HTR-8/SVneo (cell line): Measurements from ENCODE around the gene HEY2.
"Not testable (repeated sequence)": the region's sequence is repeated elsewhere in the genome, so short reads cannot be mapped to it uniquely, and the experiment has no call there.

ENCODE experiments used
- DNase-seq: peaks from one replicate; pipeline ENCODE4 v3.0.0; 2011; ENCODE audit warnings: low spot score, mixed read lengths; ENCODE audit not compliant: insufficient read length
- FAIRE-seq: peaks from 2 replicates; lab custom pipeline; 2011; peaks lifted over from hg19 to GRCh38; lab: Jason Lieb, UNC

Gene HEY2

DNA sequence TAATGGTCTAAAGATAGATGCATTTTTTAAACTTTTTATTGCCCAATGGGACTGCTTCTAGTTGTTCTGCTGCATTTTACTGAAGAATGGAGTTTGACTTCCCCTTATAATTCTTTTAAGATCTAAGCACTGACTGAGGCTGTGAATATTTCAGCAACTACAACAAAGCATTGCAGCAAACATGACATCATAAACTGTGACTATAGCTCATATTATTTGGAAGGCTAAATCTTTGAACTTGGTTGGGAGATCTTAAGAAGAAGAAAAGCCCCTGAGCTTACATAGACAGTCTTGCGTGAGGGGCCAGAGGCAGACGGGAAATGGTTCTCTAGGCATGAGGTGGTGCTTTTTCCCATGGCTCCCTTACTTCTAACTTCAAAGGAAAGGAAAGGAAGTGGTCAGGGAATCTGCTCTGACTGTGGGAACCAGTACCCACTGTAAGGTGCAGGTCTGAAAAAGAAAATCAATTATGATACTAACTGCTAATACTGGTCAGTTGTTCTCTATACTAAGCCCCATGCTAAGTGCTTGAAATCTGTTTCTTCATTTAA is 14.8 kb downstream of the HEY2 start:
- FAIRE-seq (no peak), DNase-seq (no peak)

DNA sequence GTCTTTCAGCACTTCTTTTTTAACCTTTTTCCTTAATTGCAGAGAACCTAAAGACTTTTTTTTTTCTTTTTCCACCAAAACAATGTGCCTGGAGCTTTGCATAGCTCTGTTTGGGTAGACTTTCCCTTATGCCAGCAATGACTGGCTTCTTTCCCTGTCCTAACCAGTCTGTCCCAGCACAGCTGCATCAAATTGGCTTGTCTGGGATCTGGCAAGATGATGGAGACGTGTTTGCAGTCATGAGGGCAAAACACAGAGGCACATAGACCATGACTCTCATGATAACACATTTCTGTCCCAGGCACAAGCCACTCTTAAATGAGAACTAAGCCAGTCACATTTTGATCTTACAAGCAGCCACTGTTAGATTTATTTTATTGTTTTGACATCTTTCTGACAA is 16.5 kb downstream of the HEY2 start:
- no peak for FAIRE-seq
- no peak for DNase-seq

DNA sequence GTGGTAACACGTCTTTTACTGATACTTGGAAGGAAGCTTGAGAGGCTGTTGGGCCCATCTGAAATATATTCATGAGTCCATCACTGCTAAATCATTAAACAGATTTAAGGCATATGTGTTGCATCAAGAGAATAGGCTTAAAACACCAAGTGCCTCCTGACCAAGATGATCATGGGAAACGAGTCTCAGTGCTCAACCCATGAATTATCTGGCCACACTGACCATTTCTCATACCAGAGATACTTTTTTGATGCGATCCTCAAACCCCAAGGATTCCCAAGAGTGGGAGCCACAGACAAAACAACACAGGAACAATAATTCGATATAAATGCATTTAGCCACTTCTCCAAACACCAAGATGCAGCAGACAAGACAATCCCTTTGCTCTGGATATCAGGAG is 17.2 kb downstream of the HEY2 start:
- FAIRE-seq (no peak), DNase-seq (no peak)

DNA sequence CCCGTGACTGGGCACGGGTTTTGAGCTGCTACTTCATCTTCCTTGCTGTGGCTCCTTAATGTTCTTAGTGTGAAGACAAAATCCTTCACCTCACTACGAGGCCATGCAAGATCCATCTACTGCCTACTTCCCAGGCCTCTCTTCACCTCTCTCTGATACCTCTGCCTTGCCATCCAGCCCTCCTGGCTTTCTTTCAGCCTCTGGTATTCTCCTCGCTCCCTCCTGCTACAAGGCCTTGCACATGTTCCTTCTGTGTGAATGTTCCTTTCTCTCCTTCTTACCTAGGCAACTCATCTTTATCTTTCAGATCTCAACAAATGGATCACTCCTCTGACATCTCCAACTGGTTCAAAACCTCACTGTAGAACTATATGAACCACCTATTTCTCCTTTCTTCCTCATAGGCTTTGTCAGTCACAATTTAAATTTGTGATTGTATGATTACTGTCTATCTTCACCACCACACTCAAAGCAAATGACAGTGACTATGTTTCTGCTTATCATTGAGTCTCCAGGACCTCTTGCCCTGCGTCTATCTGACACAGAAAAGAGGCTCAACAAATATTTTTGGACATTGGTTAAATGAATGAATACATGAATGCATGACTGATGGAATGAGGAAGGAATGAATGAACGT is 19.8 kb downstream of the HEY2 start:
- DNase-seq (no peak), FAIRE-seq (no peak)

DNA sequence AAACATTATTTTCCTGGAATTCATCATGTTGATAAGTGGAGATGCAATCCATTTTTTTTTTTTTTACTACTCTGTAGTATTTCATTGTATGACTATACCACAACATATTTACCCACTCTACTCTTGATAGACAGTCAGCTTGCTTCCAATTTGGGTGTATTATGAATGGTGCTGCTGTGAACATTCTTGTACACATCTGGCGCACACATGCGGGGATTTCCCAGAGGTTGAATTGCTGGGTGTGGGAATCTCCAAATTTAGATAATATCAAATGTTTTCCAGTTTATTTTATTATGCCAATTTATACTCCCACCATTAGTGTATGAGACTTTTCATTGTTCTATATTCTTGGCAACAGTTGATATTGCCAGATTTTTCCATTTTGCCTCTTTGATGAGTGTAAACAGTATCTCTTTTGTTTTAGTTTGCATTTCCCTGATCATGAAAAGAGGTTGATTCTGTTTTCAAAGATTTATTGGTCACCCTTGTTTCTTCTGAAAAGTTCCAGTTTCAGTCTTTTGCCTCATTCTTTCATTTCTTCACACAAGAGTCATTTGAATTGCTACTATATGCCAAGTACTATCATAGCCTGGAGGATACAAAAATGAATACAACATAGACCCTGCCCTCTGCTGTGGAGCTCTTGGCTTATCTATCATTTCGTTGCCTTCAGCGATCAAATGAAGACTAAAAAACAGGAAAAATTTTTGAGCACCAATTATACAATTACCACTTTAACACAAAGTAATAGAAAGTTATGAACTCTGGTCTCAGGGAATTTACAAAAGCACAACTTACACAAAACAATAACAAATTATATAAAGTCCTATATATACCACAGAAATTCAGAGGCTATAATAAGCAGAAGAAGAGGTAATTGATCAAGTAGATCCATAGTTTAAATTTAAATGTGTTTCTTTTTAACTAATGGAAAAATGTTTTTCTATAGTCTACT is 24.2 kb downstream of the HEY2 start:
- DNase-seq: no peak
- FAIRE-seq: no peak

DNA sequence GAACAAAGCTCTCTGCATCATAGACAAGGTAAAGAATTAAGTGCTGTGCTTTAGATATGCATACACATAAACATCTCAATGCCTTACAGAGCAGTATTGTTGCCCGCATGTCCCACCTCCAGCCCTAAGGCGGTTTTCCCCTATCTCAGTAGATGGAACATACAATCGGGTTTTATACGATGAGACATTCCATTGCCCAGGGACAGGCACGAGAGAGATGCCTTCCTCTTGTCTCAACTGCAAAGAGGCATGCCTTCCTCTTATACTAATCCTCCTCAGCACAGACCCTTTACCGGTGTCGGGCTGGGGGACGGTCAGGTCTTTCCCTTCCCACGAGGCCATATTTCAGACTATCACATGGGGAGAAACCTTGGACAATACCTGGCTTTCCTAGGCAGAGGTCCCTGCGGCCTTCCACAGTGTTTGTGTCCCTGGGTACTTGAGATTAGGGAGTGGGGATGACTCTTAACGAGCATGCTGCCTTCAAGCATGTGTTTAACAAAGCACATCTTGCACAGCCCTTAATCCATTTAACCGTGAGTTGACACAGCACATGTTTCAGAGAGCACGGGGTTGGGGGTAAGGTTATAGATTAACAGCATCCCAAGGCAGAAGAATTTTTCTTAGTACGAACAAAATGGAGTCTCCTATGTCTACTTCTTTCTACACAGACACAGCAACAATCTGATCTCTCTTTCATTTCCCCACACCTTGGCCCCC is 26.8 kb downstream of the HEY2 start:
- not testable (repeated sequence) for DNase-seq
- FAIRE-seq: peak; percentile 38

DNA sequence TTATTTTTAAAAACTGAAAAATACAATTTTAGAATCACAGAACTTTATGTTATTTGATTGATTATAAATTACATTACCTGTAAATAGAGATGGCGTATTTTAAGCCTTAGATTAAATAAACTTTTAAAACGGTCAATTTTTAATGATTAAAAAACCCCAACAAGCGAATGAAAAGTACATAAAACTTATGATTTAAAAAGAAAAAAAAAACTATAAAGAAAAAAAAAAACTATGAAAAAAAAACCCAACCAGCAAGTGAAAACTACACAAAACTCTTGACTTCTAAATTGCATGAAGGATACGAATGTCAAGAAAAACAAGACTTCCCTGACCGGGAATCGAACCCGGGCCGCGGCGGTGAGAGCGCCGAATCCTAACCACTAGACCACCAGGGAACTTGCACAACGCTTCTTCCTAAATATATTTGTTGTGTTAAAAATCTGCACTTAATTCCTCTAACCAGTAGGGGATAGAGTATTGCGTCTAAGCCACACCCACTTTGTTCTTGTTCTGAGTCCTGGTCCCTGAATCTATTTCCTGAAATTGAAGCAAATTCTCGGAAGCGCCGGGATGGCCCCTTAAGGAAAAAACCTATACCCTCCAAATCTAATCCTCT is 30.6 kb downstream of the HEY2 start:
- DNase-seq: peak; percentile 94
- no peak for FAIRE-seq

DNA sequence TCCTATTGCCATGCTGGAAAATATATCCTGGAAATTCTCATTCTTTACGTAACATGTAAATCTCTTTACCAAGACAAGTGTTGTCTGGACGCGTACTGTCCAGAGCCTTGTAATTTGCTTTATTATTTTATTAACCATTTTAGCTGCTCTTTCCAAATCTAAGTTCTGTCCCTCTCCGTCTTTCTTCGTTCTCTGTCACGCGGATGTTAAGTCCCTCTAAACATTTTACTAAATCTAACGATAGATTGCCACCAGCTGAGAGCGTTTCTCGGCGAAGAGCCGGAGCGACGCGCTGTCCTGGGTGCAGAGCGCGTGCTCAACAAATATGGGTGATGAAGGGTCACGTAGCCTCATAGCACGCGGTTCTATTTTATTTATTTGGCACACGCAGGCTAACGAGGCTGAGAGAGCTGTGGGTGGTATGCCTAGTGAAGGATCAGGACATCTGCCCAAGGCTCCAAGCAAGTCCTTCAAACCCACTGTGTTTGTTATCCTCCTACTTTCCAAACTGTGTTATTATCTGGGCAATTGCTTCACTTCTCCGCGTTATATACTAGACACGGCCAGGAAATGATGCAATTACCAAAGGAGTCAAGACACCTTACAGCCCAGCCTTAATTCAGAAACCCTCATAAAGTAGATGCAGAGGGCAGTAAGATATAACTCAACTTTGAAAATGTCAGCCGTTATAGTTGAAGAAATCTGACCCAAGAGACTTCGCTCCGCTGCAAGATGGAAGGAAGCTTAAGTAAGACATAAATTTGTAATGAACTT is 31.3 kb downstream of the HEY2 start:
- FAIRE-seq (no peak), DNase-seq (peak; percentile 41)

DNA sequence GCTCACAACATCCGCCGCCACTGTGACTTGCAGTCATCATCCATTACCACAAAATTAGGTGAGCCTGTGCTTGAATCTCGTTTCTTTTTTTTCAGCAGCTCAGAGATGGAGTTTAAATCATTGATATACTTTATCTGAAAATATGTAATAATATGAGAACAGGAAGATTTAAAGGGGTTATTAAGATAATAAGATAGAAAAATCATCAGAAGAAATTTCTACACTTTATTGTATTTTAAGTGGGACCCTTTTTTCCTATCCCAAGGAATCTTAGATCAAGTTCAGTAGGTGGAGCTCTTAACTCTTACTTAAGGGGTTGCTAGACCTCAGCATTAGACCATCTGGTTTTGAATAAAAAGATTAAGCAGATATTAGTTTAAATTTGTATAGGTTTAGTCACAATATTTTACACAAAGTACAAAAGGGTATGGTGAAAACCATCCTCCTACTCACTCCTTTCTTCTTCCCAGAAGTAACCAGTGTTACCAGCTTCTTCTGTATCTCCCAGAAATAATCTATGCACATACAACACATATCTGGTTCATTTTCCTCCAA is 32.0 kb downstream of the HEY2 start:
- peak; percentile 21 for DNase-seq
- no peak for FAIRE-seq

DNA sequence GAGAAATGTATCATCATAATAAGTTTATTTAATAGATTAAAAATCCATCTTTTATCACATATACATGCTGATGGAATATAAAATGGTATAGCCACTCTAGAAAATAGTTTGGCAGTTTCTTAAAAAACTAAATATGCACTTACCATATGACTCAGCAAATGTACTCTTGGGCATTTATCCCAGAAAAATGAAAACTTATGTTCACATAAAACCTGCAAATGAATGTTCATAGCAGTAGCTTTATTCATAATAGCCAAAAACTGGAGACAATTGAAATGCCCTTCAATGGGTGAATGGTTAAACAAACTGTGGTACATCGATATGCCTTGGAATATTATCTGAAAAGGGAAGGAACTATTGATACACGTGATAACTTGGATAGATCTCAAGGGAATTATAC is 34.9 kb downstream of the HEY2 start:
- FAIRE-seq (no peak), DNase-seq (no peak)

DNA sequence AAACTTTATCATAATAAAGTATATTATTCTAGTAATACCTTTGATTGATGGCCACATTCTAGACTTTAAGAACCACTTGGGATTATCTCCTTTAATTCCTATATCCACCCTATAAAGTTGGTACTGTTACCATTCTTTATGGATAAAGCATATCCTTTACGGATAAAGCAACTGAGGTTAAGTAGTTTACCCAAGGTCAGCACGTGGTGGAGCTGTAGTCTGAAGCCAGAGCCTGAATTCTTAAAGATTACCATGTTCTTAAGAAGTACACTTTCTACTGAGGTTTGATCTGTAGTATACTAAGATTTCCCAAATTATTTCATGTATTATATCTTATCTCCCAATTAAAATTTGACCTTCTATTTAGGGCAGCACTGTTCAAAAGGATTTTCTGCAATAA is 38.4 kb downstream of the HEY2 start:
- no peak for FAIRE-seq
- peak; percentile 47 for DNase-seq

DNA sequence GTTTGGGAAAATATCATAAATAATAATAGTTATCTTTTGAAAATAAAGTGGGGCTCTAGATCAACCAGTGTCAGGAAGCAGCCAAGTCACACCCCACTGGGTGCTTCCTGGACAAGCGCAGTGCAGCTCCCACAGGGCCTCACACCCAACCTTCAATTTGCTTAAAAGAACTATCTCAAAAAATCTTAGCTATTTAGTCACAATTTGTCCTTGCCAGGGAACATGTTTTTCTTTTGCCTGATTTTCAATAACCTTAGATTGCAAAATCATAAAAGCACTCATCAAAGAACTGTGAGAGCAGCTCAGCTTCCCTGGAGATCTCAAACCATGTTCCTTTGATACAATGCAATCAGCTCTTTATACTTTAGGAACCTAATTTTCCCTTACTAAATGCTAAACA is 39.7 kb downstream of the HEY2 start:
- FAIRE-seq (no peak), DNase-seq (no peak)

DNA sequence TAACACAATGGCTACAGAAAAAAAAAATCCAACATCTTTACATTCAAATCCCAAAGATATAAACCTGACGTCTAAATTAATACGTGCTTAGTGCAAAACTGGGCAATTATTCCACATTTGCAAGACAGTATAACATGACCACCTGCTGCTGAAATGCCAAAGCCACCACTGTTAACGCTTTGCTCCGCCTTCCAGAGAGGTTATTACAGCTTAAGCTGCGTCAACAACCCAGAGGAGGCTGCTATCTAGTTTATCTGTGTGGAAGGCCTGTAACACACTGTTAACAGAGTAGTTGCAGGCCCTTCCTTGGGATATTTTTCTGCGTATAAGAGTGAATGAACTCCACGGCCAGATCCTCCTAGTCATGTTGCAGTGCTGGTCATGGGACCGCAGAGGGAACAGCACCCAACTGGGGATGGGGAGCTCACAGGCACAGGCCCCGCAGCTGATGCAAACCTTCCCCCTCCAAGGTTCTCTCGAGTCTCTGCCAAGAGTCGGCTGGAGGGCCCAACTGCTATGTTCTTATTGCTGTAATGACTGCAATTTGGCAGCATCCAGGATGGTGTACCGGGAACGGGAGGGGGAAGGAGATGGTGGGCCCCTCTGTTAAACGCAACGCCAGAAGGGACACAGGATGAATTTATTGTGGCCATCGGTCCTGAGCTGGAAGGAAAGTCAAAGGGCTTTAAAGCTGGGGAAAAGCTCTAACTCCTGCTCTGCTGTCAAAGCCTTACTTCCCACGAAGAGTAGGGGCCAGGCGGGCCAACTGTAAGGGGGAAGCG is 40.3 kb downstream of the HEY2 start:
- FAIRE-seq (no peak), DNase-seq (no peak)

DNA sequence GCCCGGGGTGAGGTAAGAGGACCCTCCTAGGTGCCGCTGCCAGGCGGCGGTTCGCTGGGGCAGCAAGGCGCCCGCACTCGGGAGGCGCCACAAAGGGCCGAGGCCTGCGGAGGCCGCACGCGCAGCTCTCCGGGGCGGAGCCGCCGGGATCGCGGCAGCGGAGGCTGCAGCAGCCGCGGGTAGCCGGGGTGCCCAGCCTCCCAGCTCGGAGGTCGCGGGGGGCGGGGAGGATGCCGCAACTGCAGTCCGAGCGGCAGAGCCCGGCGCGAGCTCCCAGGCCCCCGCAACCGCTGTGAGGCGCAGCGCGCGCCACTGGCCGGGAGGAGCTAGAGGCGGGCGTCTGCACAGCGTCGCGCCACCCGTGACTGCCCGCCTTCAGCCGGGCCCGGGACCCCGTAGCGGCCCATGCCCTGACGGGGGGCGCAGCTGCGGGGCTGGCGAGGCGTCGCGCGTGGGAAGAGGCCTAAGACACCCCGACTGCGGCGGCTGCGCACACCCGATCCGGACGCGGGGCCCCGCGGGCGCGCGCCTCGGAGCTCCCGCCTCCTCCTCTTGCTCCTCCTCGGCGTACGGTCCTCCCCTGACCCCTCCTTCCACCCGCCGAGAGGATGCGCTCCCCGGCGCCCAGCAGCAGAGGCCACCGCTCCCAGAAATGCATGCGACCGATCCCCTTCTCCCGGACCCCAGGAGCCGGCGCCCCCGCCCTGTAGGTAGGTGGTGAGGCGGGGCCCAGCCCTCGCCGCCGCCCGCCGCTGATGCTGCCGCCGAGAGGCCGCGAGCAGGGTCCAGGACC is 41.1 kb downstream of the HEY2 start, which contains the start of gene NCOA7:
TSS of gene NCOA7 (plus strand) at position 603 of the 793 bp plus-strand sequence. CDS start 24,395 bp downstream, outside the sequence.
- peak; percentile 26 for FAIRE-seq

DNA sequence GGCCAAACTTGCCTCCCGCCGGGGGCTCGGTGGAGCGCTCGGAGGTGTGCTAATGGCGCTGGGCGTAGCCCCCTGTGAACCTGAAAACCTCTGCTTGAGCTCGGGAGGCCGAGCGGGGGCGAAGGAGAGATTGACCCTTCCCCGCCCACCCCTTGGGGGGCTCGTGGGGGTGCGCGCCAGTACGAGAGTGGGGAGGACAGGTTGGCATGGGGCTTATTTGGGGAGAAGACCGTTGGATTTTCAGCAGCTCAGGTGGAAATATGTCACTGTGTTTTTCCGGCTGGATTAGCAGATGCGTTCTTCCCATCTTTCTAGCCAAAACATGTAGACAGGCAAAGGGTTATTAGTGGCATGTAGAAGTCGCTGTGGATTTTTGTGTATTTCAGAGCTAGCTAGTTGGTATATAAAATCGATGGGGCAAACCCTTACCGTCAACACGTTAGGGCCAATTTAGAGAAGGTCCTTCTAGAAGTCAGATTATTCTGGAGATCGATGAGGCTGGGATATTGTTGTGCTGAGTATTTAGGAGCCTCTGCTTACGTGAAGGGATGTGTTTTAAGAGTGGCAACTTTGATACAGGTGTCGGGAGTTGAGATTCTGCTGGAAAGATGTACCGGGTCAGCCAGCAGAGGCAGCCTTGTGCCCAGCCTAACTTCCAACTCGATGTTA is 41.9 kb downstream of the HEY2 start:
- peak; percentile 44 for DNase-seq

More for the DNA sequence above, 41.1 kb downstream of the HEY2 start, which contains the start of gene NCOA7:
- peak; percentile 64 for DNase-seq

DNA sequence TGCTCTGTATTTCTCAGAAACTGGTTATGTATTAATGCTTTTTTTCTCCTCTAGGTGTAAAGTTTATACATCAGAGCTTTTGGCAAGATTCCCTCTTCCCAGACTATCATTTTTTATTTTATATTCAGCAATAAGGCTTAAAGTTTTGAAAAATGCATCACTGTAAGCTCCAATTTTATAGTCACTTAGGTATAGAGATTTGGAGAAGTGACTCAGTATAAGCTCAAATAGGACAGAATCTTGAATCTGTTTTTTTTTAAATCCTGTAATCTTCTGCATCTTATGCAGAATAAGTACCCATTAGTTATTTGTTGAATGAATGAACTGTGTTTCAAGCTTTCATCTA is 42.4 kb downstream of the HEY2 start:
- no peak for FAIRE-seq
- DNase-seq: no peak

More for the DNA sequence above, 41.9 kb downstream of the HEY2 start:
- peak; percentile 60 for FAIRE-seq

DNA sequence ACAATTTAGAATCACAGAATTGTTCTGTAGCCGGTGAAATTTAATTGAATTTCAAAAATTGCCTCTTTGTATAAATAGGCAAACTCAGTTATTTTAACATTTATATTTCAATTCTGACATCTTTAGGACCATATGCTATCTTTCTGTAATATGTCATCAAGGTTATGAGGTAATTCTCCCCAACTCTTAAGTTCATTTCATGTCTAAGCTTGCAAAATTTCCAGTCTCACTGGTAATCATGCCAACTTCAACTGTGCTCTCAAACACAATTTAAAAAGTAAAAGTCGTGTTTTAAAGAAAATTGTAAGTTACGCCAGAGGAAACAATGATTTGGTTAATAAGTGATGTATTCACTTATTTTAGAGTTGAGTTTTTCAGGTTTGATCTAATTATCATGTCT is 42.7 kb downstream of the HEY2 start:
- FAIRE-seq: no peak
- DNase-seq: no peak
